NCI-H1436 treated with DMSO at 0.1 percent for 48 hours (cell line): ENCODE measurements around the gene NPPC.
"Not testable (repeated sequence)": the region's sequence is repeated elsewhere in the genome, so short reads cannot be mapped to it uniquely, and the experiment has no call there.

Source experiments
- DNase-seq: peaks from one replicate; lab custom pipeline; 2025; lab: John Stamatoyannopoulos, UW

NPPC gene

GRCh38 chr2:231926180-231926741 lies at the start of gene NPPC:
TSS of gene NPPC (minus strand) at chr2:231926396. CDS start at chr2:231926249, 147 bp downstream.
- DNase-seq, result no peak

- DNase-seq, result no peak
These were observed 48.8 kb upstream of the NPPC start for GRCh38 chr2:231975001-231975400.

GRCh38 chr2:231970461-231970860 lies 44.3 kb upstream of the NPPC start:
- no peak for DNase-seq

GRCh38 chr2:231968820-231969219 lies 42.6 kb upstream of the NPPC start:
- no peak for DNase-seq

- DNase-seq, result no peak
These were observed 40.7 kb upstream of the NPPC start for GRCh38 chr2:231966886-231967285.

- DNase-seq, result no peak
These were observed 38.9 kb upstream of the NPPC start for GRCh38 chr2:231965102-231965501.

GRCh38 chr2:231961349-231962166 lies 35.4 kb upstream of the NPPC start, which contains the start of gene DIS3L2:
TSS of gene DIS3L2 (plus strand) at chr2:231961713. CDS start at chr2:232014928, 53,215 bp downstream.
- peak; percentile 20 for DNase-seq

GRCh38 chr2:231960810-231961348 lies 34.7 kb upstream of the NPPC start:
- DNase-seq, result no peak

- DNase-seq, result no peak
These were observed 31.9 kb upstream of the NPPC start for GRCh38 chr2:231957913-231958763.

GRCh38 chr2:231955758-231956472 lies 29.7 kb upstream of the NPPC start:
- no peak for DNase-seq

GRCh38 chr2:231951452-231952035 lies 25.3 kb upstream of the NPPC start:
- DNase-seq, result no peak

- no peak for DNase-seq
These were observed 21.5 kb upstream of the NPPC start for GRCh38 chr2:231947694-231948093.

- DNase-seq, result not testable (repeated sequence)
These were observed 20.9 kb upstream of the NPPC start for GRCh38 chr2:231947112-231947511.

GRCh38 chr2:231946241-231946814 lies 20.1 kb upstream of the NPPC start:
- DNase-seq, result no peak

GRCh38 chr2:231942180-231942579 lies 16.0 kb upstream of the NPPC start:
- DNase-seq, result no peak

- no peak for DNase-seq
These were observed 15.5 kb upstream of the NPPC start for GRCh38 chr2:231941673-231942072.

- DNase-seq, result no peak
These were observed 14.6 kb upstream of the NPPC start for GRCh38 chr2:231940795-231941194.

GRCh38 chr2:231939022-231939421 lies 12.8 kb upstream of the NPPC start:
- DNase-seq, result no peak

GRCh38 chr2:231937057-231937456 lies 10.9 kb upstream of the NPPC start:
- no peak for DNase-seq

- no peak for DNase-seq
These were observed 10.3 kb upstream of the NPPC start for GRCh38 chr2:231936491-231936890.

- DNase-seq, result no peak
These were observed 9.6 kb upstream of the NPPC start for GRCh38 chr2:231935815-231936214.
